ENCODE results near the gene SMCHD1.

SMCHD1 gene

GRCh38 chr18:2699001-2699400 is 43.5 kb downstream of the SMCHD1 start:
- Histone ChIP-seq H2AFZ (ENCODE audit: insufficient read depth, low read length, poor library complexity) (no peak overlapping the region), H3K14ac (ENCODE audit: low read length) (no peak overlapping the region), H3K79me1 (ENCODE audit: low read length) (no peaks in the 10 kb centered on the region), H3K27me3 (ENCODE audit: insufficient read depth, low read length) (no peaks in the 10 kb centered on the region), H2BK5ac (ENCODE audit: low read depth, low read length, poor library complexity) (no peak overlapping the region), H3K4ac (ENCODE audit: low read depth, low read length) (no peak overlapping the region), H3K4me2 (ENCODE audit: low read length) (no peak overlapping the region), H3K18ac (ENCODE audit: low read length) (no peak overlapping the region), H3K27ac (ENCODE audit: low read depth, low read length) (no peak overlapping the region), H3K4me1 (ENCODE audit: control insufficient read depth in 1 of 2, insufficient read depth in 2 of 2, low read length in 2 of 2) (no peaks in the 10 kb centered on the region), H3K23ac (ENCODE audit: low read length) (no peak overlapping the region), H3K9me3 (ENCODE audit: insufficient read depth, low read depth, low read length) (no peaks in the 10 kb centered on the region), H3K9ac (ENCODE audit: low read length) (no peak overlapping the region), H2AK5ac (ENCODE audit: low read length) (no peak overlapping the region), H4K12ac (ENCODE audit: low read depth, low read length) (no peak overlapping the region), H4K91ac (ENCODE audit: low read depth, low read length) (no peak overlapping the region), H4K8ac (ENCODE audit: low read depth, low read length) (no peak overlapping the region), H3K4me3 (ENCODE audit: low read depth, low read length) (no peak overlapping the region), H2BK120ac (ENCODE audit: insufficient read depth, low read length, poor library complexity) (no peak overlapping the region), H2BK12ac (ENCODE audit: low read length) (no peak overlapping the region), H3K36me3 (ENCODE audit: control insufficient read depth in 1 of 2, insufficient read depth in 2 of 2, low read length in 2 of 2) (peaks cover 10 to 11% of the 10 kb centered on the region in 2 experiments), H3K79me2 (ENCODE audit: control insufficient read depth, insufficient read depth, low read length, poor library complexity) (no peaks in the 10 kb centered on the region)
- no peak for DNase-seq
- no CpG with 5 or more reads among the region's 3 CpGs for WGBS (ENCODE audit: extremely low coverage, insufficient coverage, insufficient read length)

- Histone ChIP-seq H3K27ac (ENCODE audit: low read depth, low read length) (no peak overlapping the region), H3K4me1 (ENCODE audit: control insufficient read depth in 1 of 2, insufficient read depth in 2 of 2, low read length in 2 of 2) (no peaks in the 10 kb centered on the region), H2BK120ac (ENCODE audit: insufficient read depth, low read length, poor library complexity) (no peak overlapping the region), H4K8ac (ENCODE audit: low read depth, low read length) (no peak overlapping the region), H3K79me1 (ENCODE audit: low read length) (no peaks in the 10 kb centered on the region), H3K4ac (ENCODE audit: low read depth, low read length) (no peak overlapping the region), H3K9ac (ENCODE audit: low read length) (no peak overlapping the region), H2BK12ac (ENCODE audit: low read length) (no peak overlapping the region), H3K23ac (ENCODE audit: low read length) (no peak overlapping the region), H3K4me3 (ENCODE audit: low read depth, low read length) (no peak overlapping the region), H4K12ac (ENCODE audit: low read depth, low read length) (no peak overlapping the region), H3K79me2 (ENCODE audit: control insufficient read depth, insufficient read depth, low read length, poor library complexity) (no peaks in the 10 kb centered on the region), H2BK5ac (ENCODE audit: low read depth, low read length, poor library complexity) (no peak overlapping the region), H3K36me3 (ENCODE audit: control insufficient read depth in 1 of 2, insufficient read depth in 2 of 2, low read length in 2 of 2) (peaks cover 11 to 12% of the 10 kb centered on the region in 2 experiments), H3K27me3 (ENCODE audit: insufficient read depth, low read length) (no peaks in the 10 kb centered on the region), H2AFZ (ENCODE audit: insufficient read depth, low read length, poor library complexity) (no peak overlapping the region), H3K4me2 (ENCODE audit: low read length) (no peak overlapping the region), H2AK5ac (ENCODE audit: low read length) (no peak overlapping the region), H3K14ac (ENCODE audit: low read length) (no peak overlapping the region), H4K91ac (ENCODE audit: low read depth, low read length) (no peak overlapping the region), H3K9me3 (ENCODE audit: insufficient read depth, low read depth, low read length) (no peaks in the 10 kb centered on the region), H3K18ac (ENCODE audit: low read length) (no peak overlapping the region)
- no peak for DNase-seq
- no CpG with 5 or more reads among the region's 2 CpGs for WGBS (ENCODE audit: extremely low coverage, insufficient coverage, insufficient read length)
These were observed 49.0 kb downstream of the SMCHD1 start for GRCh38 chr18:2704541-2704940.

GRCh38 chr18:2706903-2707302 is 51.4 kb downstream of the SMCHD1 start:
- WGBS (ENCODE audit: extremely low coverage, insufficient coverage, insufficient read length): no CpG with 5 or more reads among the region's 6 CpGs
- no peak overlapping the region for H3K4ac ChIP-seq (ENCODE audit: low read depth, low read length)
- no peak overlapping the region for H4K8ac ChIP-seq (ENCODE audit: low read depth, low read length)
- no peak overlapping the region for H3K18ac ChIP-seq (ENCODE audit: low read length)
- no peak overlapping the region for H2AFZ ChIP-seq (ENCODE audit: insufficient read depth, low read length, poor library complexity)
- no peak overlapping the region for H2AK5ac ChIP-seq (ENCODE audit: low read length)
- no peak overlapping the region for H3K14ac ChIP-seq (ENCODE audit: low read length)
- no peak for DNase-seq
- no peaks in the 10 kb centered on the region for H3K4me1 ChIP-seq (ENCODE audit: control insufficient read depth in 1 of 2, insufficient read depth in 2 of 2, low read length in 2 of 2)
- no peak overlapping the region for H3K4me2 ChIP-seq (ENCODE audit: low read length)
- H3K23ac ChIP-seq (ENCODE audit: low read length): no peak overlapping the region
- no peak overlapping the region for H2BK120ac ChIP-seq (ENCODE audit: insufficient read depth, low read length, poor library complexity)
- peaks cover 13 to 17% of the 10 kb centered on the region in 2 experiments for H3K36me3 ChIP-seq (ENCODE audit: control insufficient read depth in 1 of 2, insufficient read depth in 2 of 2, low read length in 2 of 2)
- H3K9ac ChIP-seq (ENCODE audit: low read length): no peak overlapping the region
- no peak overlapping the region for H4K12ac ChIP-seq (ENCODE audit: low read depth, low read length)
- H3K79me2 ChIP-seq (ENCODE audit: control insufficient read depth, insufficient read depth, low read length, poor library complexity): no peaks in the 10 kb centered on the region
- no peak overlapping the region for H3K4me3 ChIP-seq (ENCODE audit: low read depth, low read length)
- H3K27me3 ChIP-seq (ENCODE audit: insufficient read depth, low read length): no peaks in the 10 kb centered on the region
- no peak overlapping the region for H3K27ac ChIP-seq (ENCODE audit: low read depth, low read length)
- H2BK5ac ChIP-seq (ENCODE audit: low read depth, low read length, poor library complexity): no peak overlapping the region
- no peak overlapping the region for H4K91ac ChIP-seq (ENCODE audit: low read depth, low read length)
- H3K9me3 ChIP-seq (ENCODE audit: insufficient read depth, low read depth, low read length): no peaks in the 10 kb centered on the region
- H2BK12ac ChIP-seq (ENCODE audit: low read length): no peak overlapping the region
- H3K79me1 ChIP-seq (ENCODE audit: low read length): no peaks in the 10 kb centered on the region

GRCh38 chr18:2707551-2708168 is 52.1 kb downstream of the SMCHD1 start:
- H4K8ac ChIP-seq (ENCODE audit: low read depth, low read length): no peak overlapping the region
- H3K79me1 ChIP-seq (ENCODE audit: low read length): no peaks in the 10 kb centered on the region
- H4K12ac ChIP-seq (ENCODE audit: low read depth, low read length): no peak overlapping the region
- H3K4me3 ChIP-seq (ENCODE audit: low read depth, low read length): no peak overlapping the region
- no peak for DNase-seq
- no peaks in the 10 kb centered on the region for H3K27me3 ChIP-seq (ENCODE audit: insufficient read depth, low read length)
- no peak overlapping the region for H2BK12ac ChIP-seq (ENCODE audit: low read length)
- H4K91ac ChIP-seq (ENCODE audit: low read depth, low read length): no peak overlapping the region
- H2AFZ ChIP-seq (ENCODE audit: insufficient read depth, low read length, poor library complexity): no peak overlapping the region
- WGBS (ENCODE audit: extremely low coverage, insufficient coverage, insufficient read length): no CpG with 5 or more reads among the region's 2 CpGs
- H3K9me3 ChIP-seq (ENCODE audit: insufficient read depth, low read depth, low read length): no peaks in the 10 kb centered on the region
- no peak overlapping the region for H3K27ac ChIP-seq (ENCODE audit: low read depth, low read length)
- H3K4me2 ChIP-seq (ENCODE audit: low read length): no peak overlapping the region
- no peak overlapping the region for H3K14ac ChIP-seq (ENCODE audit: low read length)
- H2AK5ac ChIP-seq (ENCODE audit: low read length): no peak overlapping the region
- H3K9ac ChIP-seq (ENCODE audit: low read length): no peak overlapping the region
- no peaks in the 10 kb centered on the region for H3K4me1 ChIP-seq (ENCODE audit: control insufficient read depth in 1 of 2, insufficient read depth in 2 of 2, low read length in 2 of 2)
- no peak overlapping the region for H2BK5ac ChIP-seq (ENCODE audit: low read depth, low read length, poor library complexity)
- no peak overlapping the region for H3K4ac ChIP-seq (ENCODE audit: low read depth, low read length)
- no peak overlapping the region for H2BK120ac ChIP-seq (ENCODE audit: insufficient read depth, low read length, poor library complexity)
- no peaks in the 10 kb centered on the region for H3K79me2 ChIP-seq (ENCODE audit: control insufficient read depth, insufficient read depth, low read length, poor library complexity)
- H3K36me3 ChIP-seq (ENCODE audit: control insufficient read depth in 1 of 2, insufficient read depth in 2 of 2, low read length in 2 of 2): peaks cover 14 to 20% of the 10 kb centered on the region in 2 experiments
- H3K18ac ChIP-seq (ENCODE audit: low read length): no peak overlapping the region
- H3K23ac ChIP-seq (ENCODE audit: low read length): no peak overlapping the region

Data from trophoblast cell (in vitro differentiated cells and primary cell).